DOHH2 (cell line): ENCODE results near the gene MBD3L5.
A peak's percentile ranks its signal among the peaks of the same experiment; 100 is the strongest.

ENCODE experiments used
- H3F3A ChIP-seq: fragments of 200-600 bp; sonication (generic), shearing (Covaris generic); 2 replicates; pipeline ENCODE4 v1.6.0; 2016; ENCODE audit warnings: antibody characterized with exemption, mild to moderate bottlenecking; ENCODE audit not compliant: control insufficient read depth, insufficient read depth
- H3K27ac ChIP-seq: fragments of 200-600 bp; sonication (generic); 2 replicates; pipeline ENCODE4 v1.5.1; 2014; ENCODE audit warnings: low read depth, mild to moderate bottlenecking, low read length, moderate library complexity
- H3K27me3 ChIP-seq: fragments of 200-600 bp; sonication (generic); 2 replicates; pipeline ENCODE4 v1.6.1; 2014; ENCODE audit warnings: mild to moderate bottlenecking, low read length, mixed read lengths; ENCODE audit not compliant: control insufficient read depth
- H3K36me3 ChIP-seq: fragments of 200-600 bp; sonication (generic); 2 replicates; pipeline ENCODE4 v1.6.1; 2014; ENCODE audit warnings: mild to moderate bottlenecking, low read length, moderate library complexity, mixed read lengths; ENCODE audit not compliant: control insufficient read depth
- H3K4me1 ChIP-seq: fragments of 200-600 bp; sonication (generic); 2 replicates; pipeline ENCODE4 v1.6.1; 2014; ENCODE audit warnings: mild to moderate bottlenecking, low read length, mixed read lengths; ENCODE audit not compliant: control insufficient read depth
- H3K4me2 ChIP-seq: fragments of 200-600 bp; sonication (generic); 2 replicates; pipeline ENCODE4 v1.6.0; 2014; ENCODE audit warnings: mild to moderate bottlenecking, low read length, moderate library complexity
- H3K4me3 ChIP-seq: fragments of 200-600 bp; sonication (generic); 2 replicates; pipeline ENCODE4 v1.5.1; 2014; ENCODE audit warnings: mild to moderate bottlenecking, low read length, mixed read lengths
- H3K79me2 ChIP-seq: fragments of 200-600 bp; sonication (generic); 2 replicates; pipeline ENCODE4 v1.6.1; 2014; ENCODE audit warnings: mild to moderate bottlenecking, low read length, mixed read lengths; ENCODE audit not compliant: control insufficient read depth
- H3K9me2 ChIP-seq: fragments of 200-600 bp; sonication (generic); replicated peaks from 2 replicates; pipeline ENCODE4 v1.6.1; 2014; ENCODE audit warnings: mild to moderate bottlenecking, low read length, mixed read lengths; ENCODE audit not compliant: control insufficient read depth
- H3K9me3 ChIP-seq: fragments of 200-600 bp; sonication (generic); 2 replicates; pipeline ENCODE4 v1.6.1; 2014; ENCODE audit warnings: antibody characterized with exemption, low read length, mixed read lengths; ENCODE audit not compliant: control insufficient read depth, insufficient read depth
- H4K20me1 ChIP-seq: fragments of 200-600 bp; sonication (generic); 2 replicates; pipeline ENCODE4 v1.6.0; 2014; ENCODE audit warnings: low read depth, mild to moderate bottlenecking, antibody characterized with exemption, low read length, moderate library complexity; ENCODE audit not compliant: control insufficient read depth, insufficient read depth
- EZH2phosphoT487 ChIP-seq: fragments of 200-600 bp; sonication (generic); IDR thresholded peaks from 2 replicates; pipeline ENCODE4 v1.6.1; 2017; ENCODE audit warnings: borderline replicate concordance, mild to moderate bottlenecking, antibody characterized with exemption, low read length, moderate library complexity, mixed read lengths
- TF ChIP-seq, protein P1 (sequence below): fragments of 200-600 bp; sonication (generic); IDR thresholded peaks from one replicate; pipeline ENCODE4 v1.5.1; 2014; ENCODE audit warnings: antibody characterized with exemption, mild to moderate bottlenecking, low read depth, low read length; ENCODE audit not compliant: poor library complexity, severe bottlenecking

Gene MBD3L5

GRCh38 chr19:7004313-7004931, 26.0 kb upstream of the MBD3L5 start:
- H3K4me2 ChIP-seq: no peak overlapping the region
- H3K36me3 ChIP-seq: no peaks in the 10 kb centered on the region
- no peaks in the 10 kb centered on the region for H3F3A ChIP-seq
- no peaks in the 10 kb centered on the region for H3K79me2 ChIP-seq
- H3K27ac ChIP-seq: no peak overlapping the region
- H3K4me3 ChIP-seq: no peak overlapping the region
- no peaks in the 10 kb centered on the region for H3K9me2 ChIP-seq
- no peak for TF ChIP-seq EZH2phosphoT487
- TF ChIP-seq, protein P1, sequence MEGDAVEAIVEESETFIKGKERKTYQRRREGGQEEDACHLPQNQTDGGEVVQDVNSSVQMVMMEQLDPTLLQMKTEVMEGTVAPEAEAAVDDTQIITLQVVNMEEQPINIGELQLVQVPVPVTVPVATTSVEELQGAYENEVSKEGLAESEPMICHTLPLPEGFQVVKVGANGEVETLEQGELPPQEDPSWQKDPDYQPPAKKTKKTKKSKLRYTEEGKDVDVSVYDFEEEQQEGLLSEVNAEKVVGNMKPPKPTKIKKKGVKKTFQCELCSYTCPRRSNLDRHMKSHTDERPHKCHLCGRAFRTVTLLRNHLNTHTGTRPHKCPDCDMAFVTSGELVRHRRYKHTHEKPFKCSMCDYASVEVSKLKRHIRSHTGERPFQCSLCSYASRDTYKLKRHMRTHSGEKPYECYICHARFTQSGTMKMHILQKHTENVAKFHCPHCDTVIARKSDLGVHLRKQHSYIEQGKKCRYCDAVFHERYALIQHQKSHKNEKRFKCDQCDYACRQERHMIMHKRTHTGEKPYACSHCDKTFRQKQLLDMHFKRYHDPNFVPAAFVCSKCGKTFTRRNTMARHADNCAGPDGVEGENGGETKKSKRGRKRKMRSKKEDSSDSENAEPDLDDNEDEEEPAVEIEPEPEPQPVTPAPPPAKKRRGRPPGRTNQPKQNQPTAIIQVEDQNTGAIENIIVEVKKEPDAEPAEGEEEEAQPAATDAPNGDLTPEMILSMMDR: peak; percentile 82
- H4K20me1 ChIP-seq: no peaks in the 10 kb centered on the region
- no peaks in the 10 kb centered on the region; the same call in none of the 2 replicates for H3K27me3 ChIP-seq
- no peaks in the 10 kb centered on the region for H3K4me1 ChIP-seq
- no peaks in the 10 kb centered on the region for H3K9me3 ChIP-seq

- H4K20me1 ChIP-seq: no peaks in the 10 kb centered on the region
- H3F3A ChIP-seq: no peaks in the 10 kb centered on the region
- H3K79me2 ChIP-seq: no peaks in the 10 kb centered on the region
- no peak for TF ChIP-seq EZH2phosphoT487
- TF ChIP-seq, protein P1: no peak
- no peak overlapping the region for H3K4me3 ChIP-seq
- no peaks in the 10 kb centered on the region for H3K4me1 ChIP-seq
- no peaks in the 10 kb centered on the region for H3K9me3 ChIP-seq
- no peaks in the 10 kb centered on the region; the same call in 1 of the 2 replicates for H3K27me3 ChIP-seq
- no peak overlapping the region for H3K4me2 ChIP-seq
- no peak overlapping the region for H3K27ac ChIP-seq
- H3K9me2 ChIP-seq: no peaks in the 10 kb centered on the region
- no peaks in the 10 kb centered on the region for H3K36me3 ChIP-seq
These were observed 24.2 kb upstream of the MBD3L5 start for GRCh38 chr19:7006135-7006704.

DNA sequence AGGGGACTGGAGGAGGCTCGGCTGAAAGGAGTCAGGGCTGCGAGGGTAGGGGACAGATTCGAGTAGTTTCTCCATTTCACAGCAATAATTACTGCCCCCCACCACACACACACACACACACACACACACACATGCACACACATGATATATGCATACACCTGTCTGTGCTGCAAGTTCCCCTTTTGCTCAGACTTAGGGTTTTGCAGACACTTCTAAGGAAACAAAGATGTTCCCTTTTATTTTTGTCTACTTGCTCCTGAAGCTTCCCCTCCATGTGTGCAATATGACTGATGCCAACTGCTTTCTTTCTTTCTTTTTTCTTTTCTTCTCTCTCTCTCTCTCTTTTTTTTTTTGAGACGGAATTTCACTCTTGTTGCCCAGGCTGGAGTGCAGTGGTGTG, 22.5 kb upstream of the MBD3L5 start:
- H3F3A ChIP-seq: no peaks in the 10 kb centered on the region
- TF ChIP-seq, protein P1: no peak
- no peak for TF ChIP-seq EZH2phosphoT487
- no peak overlapping the region for H3K27ac ChIP-seq
- no peaks in the 10 kb centered on the region for H3K4me1 ChIP-seq
- H3K4me3 ChIP-seq: no peak overlapping the region
- H3K79me2 ChIP-seq: no peaks in the 10 kb centered on the region
- no peaks in the 10 kb centered on the region for H3K9me3 ChIP-seq
- no peaks in the 10 kb centered on the region for H4K20me1 ChIP-seq
- no peaks in the 10 kb centered on the region for H3K36me3 ChIP-seq
- no peak overlapping the region for H3K4me2 ChIP-seq
- H3K27me3 ChIP-seq: no peaks in the 10 kb centered on the region
- no peaks in the 10 kb centered on the region for H3K9me2 ChIP-seq
